Left lung (tissue), 10 donors: Measurements from ENCODE around the gene FGF12. TPM values are rescaled to one million over a fixed set of nuclear protein-coding genes. Genes with fewer than 3 reads are reported as not detected.

Source experiments
- ATAC-seq: fragments of 200-7000 bp; cut with Tn5 transposase; one replicate; pipeline ENCODE4 v1.9.1; 2020; ENCODE audit warnings: moderate library complexity
- DNase-seq, 4 donors: peaks; one replicate each; pipeline ENCODE4 v3.0.0-alpha.2; 2013 to 2020
- H3K27ac ChIP-seq, 2 donors: fragments of 200-600 bp; sonication (generic) in 1 of 2; one replicate each; pipeline versions ENCODE4 v1.5.0 to v1.8.0; 2020 to 2021
- H3K27me3 ChIP-seq, 2 donors: fragments of 200-600 bp; sonication (generic) in 1 of 2; one replicate each; pipeline versions ENCODE4 v1.5.0 to v1.8.0; 2020 to 2021
- H3K36me3 ChIP-seq, 2 donors: fragments of 200-600 bp; sonication (generic) in 1 of 2; one replicate each; pipeline versions ENCODE4 v1.5.0 to v1.8.0; 2020 to 2021
- H3K4me1 ChIP-seq, 2 donors: fragments of 200-600 bp; one replicate each; pipeline ENCODE4 v1.8.0; 2021
- H3K4me3 ChIP-seq, 2 donors: fragments of 200-600 bp; sonication (generic) in 1 of 2; one replicate each; pipeline versions ENCODE4 v1.5.0 to v1.8.0; 2020 to 2021; ENCODE audit warnings: mild to moderate bottlenecking in 1 of 2
- H3K9me3 ChIP-seq, 2 donors: fragments of 200-600 bp; sonication (generic) in 1 of 2; one replicate each; pipeline versions ENCODE4 v1.5.0 to v1.8.0; 2020 to 2021
- CTCF ChIP-seq, 2 donors: fragments of 200-600 bp; sonication (generic) in 1 of 2; IDR thresholded peaks; one replicate each; pipeline versions ENCODE4 v1.5.0 to v1.8.0; 2021; ENCODE audit warnings: antibody characterized with exemption in 2 of 2
- intact Hi-C, 2 donors: fragments of 100-400 bp; cut with DNase I; formaldehyde crosslinking; loops; one replicate each; pipeline versions ENCODE4 v1.11.2 to v1.14.2; 2022
- polyA plus RNA-seq, 6 donors: library from polyadenylated mRNA; unstranded; fragments of 120-200 nt; gene quantifications; one replicate each; pipeline ENCODE4 v1.2.1, GENCODE V29; 2013; ENCODE audit not compliant: insufficient read length in 6 of 6
- total RNA-seq, 2 donors: library from RNA; stranded (reverse); fragmentation: NEBNext Ultra II Directional; extraction: Animal tissue kit (Norgen Biotek cat#: 25700); gene quantifications; one replicate each; pipeline ENCODE4 v1.2.1, GENCODE V29; 2021
- donor health status: DM: no; HTN: yes; CAD: no.
- donor health status: DM: no; HTN: no; CAD: no.

The FGF12 gene
- total and polyA plus RNA-seq, 8 donors: 1.0 to 10.2 (median 4.7) TPM

DNA sequence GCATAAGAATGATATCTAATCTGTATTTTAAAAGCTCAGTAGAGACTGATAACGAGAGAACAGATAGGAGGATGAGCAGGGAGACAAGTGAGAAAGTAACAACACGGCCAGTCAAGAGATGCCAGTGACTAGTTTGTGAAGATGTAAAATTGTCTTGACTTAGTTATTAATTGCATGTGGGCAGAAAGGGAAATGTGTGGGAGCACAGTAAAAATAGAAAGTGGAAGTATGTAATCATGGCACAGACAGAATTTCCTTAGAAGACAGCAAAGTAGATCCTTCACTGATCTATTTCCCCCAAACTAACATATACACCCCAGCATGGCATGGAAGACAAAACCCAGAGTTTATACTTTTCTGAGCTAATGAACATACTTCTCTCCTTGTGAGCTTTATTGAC lies 344.5 kb downstream of the FGF12 start:
- Histone ChIP-seq H3K27me3 (no peaks in the 10 kb centered on the region), H3K4me1 (no peaks in the 10 kb centered on the region), H3K27ac (no peak overlapping the region), H3K9me3 (no peaks in the 10 kb centered on the region), H3K4me3 (no peak overlapping the region), H3K36me3 (no peaks in the 10 kb centered on the region)
- TF ChIP-seq CTCF (IDR thresholded peaks at IDR 0.05): no peak
- DNase-seq: no peak
- no peak for ATAC-seq
- intact Hi-C loops: no loop called here

GRCh38 chr3:192373586-192373985 lies 353.8 kb downstream of the FGF12 start:
- no peak for DNase-seq
- H3K4me1 ChIP-seq: no peaks in the 10 kb centered on the region
- no peaks in the 10 kb centered on the region for H3K9me3 ChIP-seq
- no peak overlapping the region for H3K4me3 ChIP-seq
- no peak overlapping the region for H3K27ac ChIP-seq
- no peaks in the 10 kb centered on the region for H3K27me3 ChIP-seq
- H3K36me3 ChIP-seq: no peaks in the 10 kb centered on the region
- intact Hi-C loops: no loop called here
- TF ChIP-seq CTCF (IDR thresholded peaks at IDR 0.05): no peak
- ATAC-seq: no peak

- intact Hi-C loops: no loop called here
- no peaks in the 10 kb centered on the region for H3K4me1 ChIP-seq
- no peak overlapping the region for H3K4me3 ChIP-seq
- H3K9me3 ChIP-seq: no peaks in the 10 kb centered on the region
- H3K27ac ChIP-seq: no peak overlapping the region
- no peak for DNase-seq
- no peak for TF ChIP-seq CTCF (IDR thresholded peaks at IDR 0.05)
- H3K36me3 ChIP-seq: no peaks in the 10 kb centered on the region
- no peaks in the 10 kb centered on the region for H3K27me3 ChIP-seq
- ATAC-seq: no peak
These were observed 354.3 kb downstream of the FGF12 start for GRCh38 chr3:192373032-192373431.

DNA sequence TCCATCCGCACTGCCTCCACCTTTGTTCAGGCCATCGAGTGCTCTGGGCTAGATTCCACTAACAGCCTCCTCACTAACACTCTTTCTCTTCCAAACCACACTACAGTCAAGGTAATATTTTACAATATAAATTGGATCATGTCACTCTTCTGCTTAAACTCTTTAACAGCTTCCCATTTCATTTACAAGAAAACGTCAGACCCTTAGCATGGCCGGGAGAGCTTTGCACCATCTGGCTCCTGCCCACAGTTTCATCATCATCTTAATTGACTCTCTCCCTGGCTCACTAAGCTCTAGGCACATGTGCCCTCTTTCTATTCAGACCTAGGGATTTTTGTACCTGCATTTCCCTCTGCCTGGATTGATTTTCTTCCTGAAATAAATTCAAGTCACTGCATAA lies 354.7 kb downstream of the FGF12 start:
- Histone ChIP-seq H3K27me3 (no peaks in the 10 kb centered on the region), H3K9me3 (no peaks in the 10 kb centered on the region), H3K4me1 (no peaks in the 10 kb centered on the region), H3K4me3 (no peak overlapping the region), H3K36me3 (no peaks in the 10 kb centered on the region), H3K27ac (no peak overlapping the region)
- intact Hi-C loops: no loop called here
- ATAC-seq (no peak), DNase-seq (no peak)
- no peak for TF ChIP-seq CTCF (IDR thresholded peaks at IDR 0.05)

- Histone ChIP-seq H3K36me3 (no peaks in the 10 kb centered on the region), H3K27ac (no peak overlapping the region), H3K27me3 (no peaks in the 10 kb centered on the region), H3K9me3 (no peaks in the 10 kb centered on the region), H3K4me3 (no peak overlapping the region), H3K4me1 (no peaks in the 10 kb centered on the region)
- no peak for DNase-seq
- intact Hi-C loops: no loop called here
- no peak for TF ChIP-seq CTCF (IDR thresholded peaks at IDR 0.05)
- no peak for ATAC-seq
These were observed 355.4 kb downstream of the FGF12 start for GRCh38 chr3:192371870-192372400.
